Islet of Langerhans (tissue), 1 donor: ENCODE results near the gene SPTBN5.

ENCODE experiments used
- FAIRE-seq: peaks from one replicate; lab custom pipeline; 2011; peaks lifted over from hg19 to GRCh38; lab: Jason Lieb, UNC

SPTBN5 gene

DNA sequence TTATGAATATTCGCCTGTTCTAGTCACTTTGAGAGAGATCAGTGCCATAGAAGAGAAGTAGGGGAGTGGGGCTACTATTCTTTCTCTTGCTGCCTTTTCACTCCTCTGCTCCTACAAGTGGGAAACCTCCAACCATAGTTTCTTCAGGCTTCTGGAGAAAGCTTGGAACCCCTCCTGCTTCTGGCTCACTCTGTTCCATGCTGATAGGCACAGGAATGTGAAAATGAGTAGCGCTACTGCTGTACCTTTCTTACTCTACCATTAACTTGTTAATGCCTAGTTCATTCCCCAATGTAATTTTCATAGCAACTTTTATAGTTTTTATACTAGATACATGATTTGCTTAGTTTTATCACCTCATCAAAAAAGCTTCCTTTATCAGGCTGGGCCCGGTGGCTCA, 92.7 kb downstream of the SPTBN5 start:
- no peak for FAIRE-seq

- FAIRE-seq: no peak
Measured at GRCh38 chr15:41799488-41799805, 94.4 kb downstream of the SPTBN5 start.

GRCh38 chr15:41798607-41799487, 95.0 kb downstream of the SPTBN5 start:
- FAIRE-seq: no peak
